K562 (cell line): ENCODE results near the gene WTIP. TPM values are rescaled to one million over a fixed set of nuclear protein-coding genes. Genes with fewer than 3 reads are reported as not detected.
A peak's percentile ranks its signal among the peaks of the same experiment; 100 is the strongest.

Source experiments
- BRD4 ChIP-seq: fragments of 200-600 bp; sonication (generic); IDR thresholded peaks from 2 replicates; pipeline ENCODE4 v1.6.1; 2017; ENCODE audit warnings: inconsistent platforms
- CEBPG ChIP-seq, 3 experiments: fragments of 200-800 bp in 1 of 3; sonication (Bioruptor generic) in 1 of 3; sonication (generic) in 1 of 3; formaldehyde crosslinking in 1 of 3; IDR thresholded peaks in 2 of 3; conservative IDR thresholded peaks in 1 of 3; 2 replicates each; pipeline versions ENCODE4 v1.6.1 to v1.8.0; 2016 to 2022; ENCODE audit warnings: missing compliant biosample characterization in 2 of 3, missing genetic modification characterization in 2 of 3, mild to moderate bottlenecking in 1 of 3, missing genetic modification reagents in 1 of 3
- DPF2 ChIP-seq: fragments of 450-650 bp; IDR thresholded peaks from 2 replicates; pipeline ENCODE4 v1.6.1; 2016
- JUN ChIP-seq, 2 experiments: sonication (generic) in 1 of 2; formaldehyde crosslinking in 1 of 2; IDR thresholded peaks; 2 replicates each; pipeline versions ENCODE4 v1.6.1 to v1.8.0; 2012 to 2022; ENCODE audit warnings: borderline replicate concordance in 2 of 2, mild to moderate bottlenecking in 2 of 2, improper control_type of control experiment in 1 of 2, low read depth in 1 of 2, low read length in 1 of 2, missing genetic modification reagents in 1 of 2
- SMARCA4 ChIP-seq: fragments of 450-650 bp; IDR thresholded peaks from 2 replicates; pipeline ENCODE4 v1.6.1; 2016
- SMARCE1 ChIP-seq: fragments of 450-650 bp; IDR thresholded peaks from 2 replicates; pipeline ENCODE4 v1.7.1; 2016; ENCODE audit warnings: mild to moderate bottlenecking
- SUPT5H ChIP-seq: fragments of 450-650 bp; IDR thresholded peaks from 2 replicates; pipeline ENCODE4 v1.6.1; 2016
- WHSC1 ChIP-seq: IDR thresholded peaks from one replicate; pipeline ENCODE4 v1.6.1; 2012; ENCODE audit warnings: low read length, control low read depth, inconsistent platforms
- ZFP36 ChIP-seq: fragments of 150-350 bp; IDR thresholded peaks from 2 replicates; pipeline ENCODE4 v1.6.1; 2018; ENCODE audit warnings: low read length, low read depth; ENCODE audit not compliant: partially characterized antibody
- polyA plus RNA-seq, 8 experiments: library from polyadenylated mRNA; depleted of rRNA in 4 of 8; stranded (reverse) in 5 of 8; unstranded in 3 of 8; fragments of >200 nt; fragmentation: Nextera tagmentation in 2 of 8; fragmentation: Illumina TruSeq in 1 of 8; extraction: Ambion mirVana in 2 of 8; extraction: Trizol in 1 of 8; gene quantifications; 2 replicates each; pipeline versions ENCODE4 v1.2.1 to v1.2.3, GENCODE V29; 2011 to 2014; ENCODE audit warnings: inconsistent platforms in 1 of 8, missing spikeins in 1 of 8
- total RNA-seq, 7 experiments: library from RNA; depleted of rRNA in 6 of 7; stranded (reverse); fragments of >200 nt in 6 of 7; fragmentation: Illumina TruSeq in 2 of 7; extraction: Trizol in 2 of 7; gene quantifications; 2 replicates each; pipeline versions ENCODE4 v1.2.1 to v1.2.3, GENCODE V29; 2011 to 2021; ENCODE audit warnings: low replicate concordance in 1 of 7
- TF ChIP-seq, protein P1 (sequence below): fragments of 450-650 bp; IDR thresholded peaks from 2 replicates; pipeline ENCODE4 v1.6.1; 2016; ENCODE audit warnings: mild to moderate bottlenecking, moderate library complexity
- TF ChIP-seq, protein P2 (sequence below): sonication (generic); formaldehyde crosslinking; IDR thresholded peaks from 2 replicates; pipeline ENCODE4 v1.8.0; 2023; ENCODE audit warnings: mild to moderate bottlenecking, missing genetic modification reagents
- TF ChIP-seq, protein P3 (sequence below), 2 experiments: fragments of 450-650 bp in 1 of 2; sonication (generic) in 1 of 2; formaldehyde crosslinking in 1 of 2; IDR thresholded peaks in 1 of 2; conservative IDR thresholded peaks in 1 of 2; 2 replicates each; pipeline versions ENCODE4 v1.6.1 to v1.8.1; 2016 to 2023; ENCODE audit warnings: mild to moderate bottlenecking in 2 of 2, moderate library complexity in 2 of 2, inconsistent platforms in 1 of 2, missing genetic modification reagents in 1 of 2

Gene WTIP
- total and polyA plus RNA-seq, 9 of the 15 experiments (the other 6 are each of a cell fraction or from before 2014, with no cell fraction given), result under 0.01 to 0.54 (median 0.27) TPM; not detected in 1

DNA sequence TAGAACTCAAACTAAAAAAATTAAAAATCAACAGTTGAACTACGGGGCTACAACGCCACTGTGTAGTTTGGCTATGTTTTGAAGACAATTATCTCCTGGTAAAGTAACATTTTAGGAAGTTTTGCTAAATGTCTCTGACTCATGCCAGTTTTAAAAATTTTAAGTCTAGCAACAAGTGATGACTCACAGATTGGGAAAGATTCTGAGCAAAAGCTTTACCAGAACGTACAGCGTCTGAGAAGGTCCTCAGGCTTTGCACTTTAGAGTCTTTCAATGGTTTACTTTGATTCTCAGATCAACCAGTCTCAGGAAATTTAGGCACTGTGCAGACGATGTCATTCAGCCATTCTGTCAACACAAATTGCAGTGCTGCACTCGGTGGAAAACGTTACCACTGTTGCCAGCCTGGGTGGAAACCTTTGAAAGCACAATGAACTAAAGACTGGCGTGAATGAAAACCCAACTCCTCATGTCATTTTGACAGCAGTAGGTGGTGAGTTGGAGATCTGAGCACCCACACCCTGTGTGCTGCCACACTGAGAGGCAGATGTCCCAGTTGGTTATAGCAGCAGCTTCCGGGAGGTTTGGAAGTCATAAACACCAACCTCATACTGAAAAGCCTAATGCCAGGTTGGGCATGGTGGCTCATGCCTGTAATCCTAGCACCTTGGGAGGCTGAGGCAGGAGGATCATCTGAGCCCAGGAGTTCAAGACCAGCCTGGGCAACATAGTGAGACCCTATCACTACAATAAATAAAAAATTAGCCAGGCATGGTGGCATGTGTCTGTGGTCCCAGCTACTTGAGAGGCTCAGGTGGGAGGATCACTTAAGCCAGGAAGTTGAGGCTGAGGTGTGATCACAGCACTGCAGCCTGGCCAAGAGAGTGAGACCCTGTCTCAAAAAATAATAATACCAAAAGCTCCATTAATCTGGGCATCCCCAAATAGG lies 6.3 kb upstream of the WTIP start (continued):
- TF ChIP-seq, protein P1, sequence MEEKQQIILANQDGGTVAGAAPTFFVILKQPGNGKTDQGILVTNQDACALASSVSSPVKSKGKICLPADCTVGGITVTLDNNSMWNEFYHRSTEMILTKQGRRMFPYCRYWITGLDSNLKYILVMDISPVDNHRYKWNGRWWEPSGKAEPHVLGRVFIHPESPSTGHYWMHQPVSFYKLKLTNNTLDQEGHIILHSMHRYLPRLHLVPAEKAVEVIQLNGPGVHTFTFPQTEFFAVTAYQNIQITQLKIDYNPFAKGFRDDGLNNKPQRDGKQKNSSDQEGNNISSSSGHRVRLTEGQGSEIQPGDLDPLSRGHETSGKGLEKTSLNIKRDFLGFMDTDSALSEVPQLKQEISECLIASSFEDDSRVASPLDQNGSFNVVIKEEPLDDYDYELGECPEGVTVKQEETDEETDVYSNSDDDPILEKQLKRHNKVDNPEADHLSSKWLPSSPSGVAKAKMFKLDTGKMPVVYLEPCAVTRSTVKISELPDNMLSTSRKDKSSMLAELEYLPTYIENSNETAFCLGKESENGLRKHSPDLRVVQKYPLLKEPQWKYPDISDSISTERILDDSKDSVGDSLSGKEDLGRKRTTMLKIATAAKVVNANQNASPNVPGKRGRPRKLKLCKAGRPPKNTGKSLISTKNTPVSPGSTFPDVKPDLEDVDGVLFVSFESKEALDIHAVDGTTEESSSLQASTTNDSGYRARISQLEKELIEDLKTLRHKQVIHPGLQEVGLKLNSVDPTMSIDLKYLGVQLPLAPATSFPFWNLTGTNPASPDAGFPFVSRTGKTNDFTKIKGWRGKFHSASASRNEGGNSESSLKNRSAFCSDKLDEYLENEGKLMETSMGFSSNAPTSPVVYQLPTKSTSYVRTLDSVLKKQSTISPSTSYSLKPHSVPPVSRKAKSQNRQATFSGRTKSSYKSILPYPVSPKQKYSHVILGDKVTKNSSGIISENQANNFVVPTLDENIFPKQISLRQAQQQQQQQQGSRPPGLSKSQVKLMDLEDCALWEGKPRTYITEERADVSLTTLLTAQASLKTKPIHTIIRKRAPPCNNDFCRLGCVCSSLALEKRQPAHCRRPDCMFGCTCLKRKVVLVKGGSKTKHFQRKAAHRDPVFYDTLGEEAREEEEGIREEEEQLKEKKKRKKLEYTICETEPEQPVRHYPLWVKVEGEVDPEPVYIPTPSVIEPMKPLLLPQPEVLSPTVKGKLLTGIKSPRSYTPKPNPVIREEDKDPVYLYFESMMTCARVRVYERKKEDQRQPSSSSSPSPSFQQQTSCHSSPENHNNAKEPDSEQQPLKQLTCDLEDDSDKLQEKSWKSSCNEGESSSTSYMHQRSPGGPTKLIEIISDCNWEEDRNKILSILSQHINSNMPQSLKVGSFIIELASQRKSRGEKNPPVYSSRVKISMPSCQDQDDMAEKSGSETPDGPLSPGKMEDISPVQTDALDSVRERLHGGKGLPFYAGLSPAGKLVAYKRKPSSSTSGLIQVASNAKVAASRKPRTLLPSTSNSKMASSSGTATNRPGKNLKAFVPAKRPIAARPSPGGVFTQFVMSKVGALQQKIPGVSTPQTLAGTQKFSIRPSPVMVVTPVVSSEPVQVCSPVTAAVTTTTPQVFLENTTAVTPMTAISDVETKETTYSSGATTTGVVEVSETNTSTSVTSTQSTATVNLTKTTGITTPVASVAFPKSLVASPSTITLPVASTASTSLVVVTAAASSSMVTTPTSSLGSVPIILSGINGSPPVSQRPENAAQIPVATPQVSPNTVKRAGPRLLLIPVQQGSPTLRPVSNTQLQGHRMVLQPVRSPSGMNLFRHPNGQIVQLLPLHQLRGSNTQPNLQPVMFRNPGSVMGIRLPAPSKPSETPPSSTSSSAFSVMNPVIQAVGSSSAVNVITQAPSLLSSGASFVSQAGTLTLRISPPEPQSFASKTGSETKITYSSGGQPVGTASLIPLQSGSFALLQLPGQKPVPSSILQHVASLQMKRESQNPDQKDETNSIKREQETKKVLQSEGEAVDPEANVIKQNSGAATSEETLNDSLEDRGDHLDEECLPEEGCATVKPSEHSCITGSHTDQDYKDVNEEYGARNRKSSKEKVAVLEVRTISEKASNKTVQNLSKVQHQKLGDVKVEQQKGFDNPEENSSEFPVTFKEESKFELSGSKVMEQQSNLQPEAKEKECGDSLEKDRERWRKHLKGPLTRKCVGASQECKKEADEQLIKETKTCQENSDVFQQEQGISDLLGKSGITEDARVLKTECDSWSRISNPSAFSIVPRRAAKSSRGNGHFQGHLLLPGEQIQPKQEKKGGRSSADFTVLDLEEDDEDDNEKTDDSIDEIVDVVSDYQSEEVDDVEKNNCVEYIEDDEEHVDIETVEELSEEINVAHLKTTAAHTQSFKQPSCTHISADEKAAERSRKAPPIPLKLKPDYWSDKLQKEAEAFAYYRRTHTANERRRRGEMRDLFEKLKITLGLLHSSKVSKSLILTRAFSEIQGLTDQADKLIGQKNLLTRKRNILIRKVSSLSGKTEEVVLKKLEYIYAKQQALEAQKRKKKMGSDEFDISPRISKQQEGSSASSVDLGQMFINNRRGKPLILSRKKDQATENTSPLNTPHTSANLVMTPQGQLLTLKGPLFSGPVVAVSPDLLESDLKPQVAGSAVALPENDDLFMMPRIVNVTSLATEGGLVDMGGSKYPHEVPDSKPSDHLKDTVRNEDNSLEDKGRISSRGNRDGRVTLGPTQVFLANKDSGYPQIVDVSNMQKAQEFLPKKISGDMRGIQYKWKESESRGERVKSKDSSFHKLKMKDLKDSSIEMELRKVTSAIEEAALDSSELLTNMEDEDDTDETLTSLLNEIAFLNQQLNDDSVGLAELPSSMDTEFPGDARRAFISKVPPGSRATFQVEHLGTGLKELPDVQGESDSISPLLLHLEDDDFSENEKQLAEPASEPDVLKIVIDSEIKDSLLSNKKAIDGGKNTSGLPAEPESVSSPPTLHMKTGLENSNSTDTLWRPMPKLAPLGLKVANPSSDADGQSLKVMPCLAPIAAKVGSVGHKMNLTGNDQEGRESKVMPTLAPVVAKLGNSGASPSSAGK, result no peak
- peak; percentile 71 for TF ChIP-seq JUN (IDR thresholded peaks at IDR 0.05; ENCODE audit: borderline replicate concordance, low read depth, low read length)
- no peak for TF ChIP-seq JUN (CRISPR knock-in tag; IDR thresholded peaks at IDR 0.05; ENCODE audit: borderline replicate concordance)
- peak; percentile 64 for TF ChIP-seq SMARCA4
- no peak for TF ChIP-seq WHSC1
- peak; percentile 55 for TF ChIP-seq DPF2
- TF ChIP-seq SMARCE1, result peak; percentile 67; the same call in 1 of the 2 replicates
- TF ChIP-seq, protein P2, sequence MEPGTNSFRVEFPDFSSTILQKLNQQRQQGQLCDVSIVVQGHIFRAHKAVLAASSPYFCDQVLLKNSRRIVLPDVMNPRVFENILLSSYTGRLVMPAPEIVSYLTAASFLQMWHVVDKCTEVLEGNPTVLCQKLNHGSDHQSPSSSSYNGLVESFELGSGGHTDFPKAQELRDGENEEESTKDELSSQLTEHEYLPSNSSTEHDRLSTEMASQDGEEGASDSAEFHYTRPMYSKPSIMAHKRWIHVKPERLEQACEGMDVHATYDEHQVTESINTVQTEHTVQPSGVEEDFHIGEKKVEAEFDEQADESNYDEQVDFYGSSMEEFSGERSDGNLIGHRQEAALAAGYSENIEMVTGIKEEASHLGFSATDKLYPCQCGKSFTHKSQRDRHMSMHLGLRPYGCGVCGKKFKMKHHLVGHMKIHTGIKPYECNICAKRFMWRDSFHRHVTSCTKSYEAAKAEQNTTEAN (CRISPR knock-in tag), result no peak
- TF ChIP-seq CEBPG (CRISPR knock-in tag; IDR thresholded peaks at IDR 0.05), result no peak
- TF ChIP-seq CEBPG (tag; conservative IDR thresholded peaks at IDR 0.05 in 1 of 2, IDR thresholded peaks at IDR 0.05 in 1 of 2), result peak in 1 of 2 experiments; percentile 74; a peak in 2 of 4 replicates
- TF ChIP-seq, protein P3, sequence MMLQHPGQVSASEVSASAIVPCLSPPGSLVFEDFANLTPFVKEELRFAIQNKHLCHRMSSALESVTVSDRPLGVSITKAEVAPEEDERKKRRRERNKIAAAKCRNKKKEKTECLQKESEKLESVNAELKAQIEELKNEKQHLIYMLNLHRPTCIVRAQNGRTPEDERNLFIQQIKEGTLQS (IDR thresholded peaks at IDR 0.05), result peak; percentile 85
- TF ChIP-seq, protein P3 (CRISPR knock-in tag; conservative IDR thresholded peaks at IDR 0.05), result no peak
- TF ChIP-seq BRD4, result no peak
- no peak for TF ChIP-seq ZFP36
- TF ChIP-seq SUPT5H, result peak; percentile 17; the same call in 1 of the 2 replicates
